Measurements from ENCODE around the gene AHDC1. TPM values are rescaled to one million over a fixed set of nuclear protein-coding genes. Genes with fewer than 3 reads are reported as not detected.

AHDC1 gene, protein sequence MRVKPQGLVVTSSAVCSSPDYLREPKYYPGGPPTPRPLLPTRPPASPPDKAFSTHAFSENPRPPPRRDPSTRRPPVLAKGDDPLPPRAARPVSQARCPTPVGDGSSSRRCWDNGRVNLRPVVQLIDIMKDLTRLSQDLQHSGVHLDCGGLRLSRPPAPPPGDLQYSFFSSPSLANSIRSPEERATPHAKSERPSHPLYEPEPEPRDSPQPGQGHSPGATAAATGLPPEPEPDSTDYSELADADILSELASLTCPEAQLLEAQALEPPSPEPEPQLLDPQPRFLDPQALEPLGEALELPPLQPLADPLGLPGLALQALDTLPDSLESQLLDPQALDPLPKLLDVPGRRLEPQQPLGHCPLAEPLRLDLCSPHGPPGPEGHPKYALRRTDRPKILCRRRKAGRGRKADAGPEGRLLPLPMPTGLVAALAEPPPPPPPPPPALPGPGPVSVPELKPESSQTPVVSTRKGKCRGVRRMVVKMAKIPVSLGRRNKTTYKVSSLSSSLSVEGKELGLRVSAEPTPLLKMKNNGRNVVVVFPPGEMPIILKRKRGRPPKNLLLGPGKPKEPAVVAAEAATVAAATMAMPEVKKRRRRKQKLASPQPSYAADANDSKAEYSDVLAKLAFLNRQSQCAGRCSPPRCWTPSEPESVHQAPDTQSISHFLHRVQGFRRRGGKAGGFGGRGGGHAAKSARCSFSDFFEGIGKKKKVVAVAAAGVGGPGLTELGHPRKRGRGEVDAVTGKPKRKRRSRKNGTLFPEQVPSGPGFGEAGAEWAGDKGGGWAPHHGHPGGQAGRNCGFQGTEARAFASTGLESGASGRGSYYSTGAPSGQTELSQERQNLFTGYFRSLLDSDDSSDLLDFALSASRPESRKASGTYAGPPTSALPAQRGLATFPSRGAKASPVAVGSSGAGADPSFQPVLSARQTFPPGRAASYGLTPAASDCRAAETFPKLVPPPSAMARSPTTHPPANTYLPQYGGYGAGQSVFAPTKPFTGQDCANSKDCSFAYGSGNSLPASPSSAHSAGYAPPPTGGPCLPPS (N-terminal part only)
- 5.3 and 18.4 TPM in 2 replicates for polyA plus RNA-seq
- 28.0 and 30.7 TPM in 2 replicates for polyA minus RNA-seq

DNA sequence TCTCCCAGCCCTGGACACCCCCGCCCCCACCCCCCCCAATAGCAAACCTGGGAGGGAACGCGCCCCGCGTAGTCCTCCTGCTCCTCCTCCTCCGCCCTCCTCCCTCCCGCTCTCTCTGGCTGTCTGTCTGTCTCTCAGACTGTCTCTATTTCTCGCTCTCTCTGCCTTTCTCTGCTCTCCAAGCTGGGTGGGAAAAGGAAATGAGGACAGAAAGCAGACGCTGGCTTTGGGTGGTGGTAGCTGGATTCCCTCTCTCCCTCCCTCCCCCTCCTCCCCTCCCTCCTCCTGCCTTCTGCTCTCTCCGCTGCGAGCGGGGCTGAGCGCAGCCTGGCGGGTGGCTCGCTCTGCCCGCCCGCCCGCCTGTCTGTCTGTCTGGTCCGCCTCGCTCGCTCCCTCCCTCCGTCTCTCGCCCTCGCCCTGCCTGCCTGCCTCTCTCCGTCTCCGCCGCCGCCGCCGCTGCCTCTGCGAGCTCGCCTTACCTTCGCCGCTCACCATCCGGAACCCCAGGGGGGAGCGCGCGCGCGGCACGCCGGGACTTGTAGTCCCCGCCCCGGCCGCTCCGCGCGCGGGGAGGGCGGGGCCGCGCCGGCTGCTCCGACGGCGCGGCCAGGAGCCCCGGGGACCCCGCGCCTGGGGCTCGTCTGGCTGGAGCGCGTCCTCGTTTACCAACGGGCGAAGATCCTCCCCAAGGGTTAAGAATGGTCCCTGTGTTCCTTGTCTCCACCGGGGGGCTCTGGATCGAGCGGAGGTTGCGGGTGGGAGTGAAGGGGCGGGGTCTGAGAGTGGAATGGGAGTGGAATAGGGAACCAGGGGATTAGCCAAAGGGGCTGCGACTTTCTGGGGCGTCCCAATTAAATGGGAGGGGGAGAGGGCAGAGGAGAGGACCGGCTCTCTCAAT, at the start of gene AHDC1:
Gene AHDC1, minus strand, starts transcription at position 464 of the 898 bp plus-strand sequence. CDS start 52,029 bp downstream, outside the sequence.
- Histone ChIP-seq H3K9me2 (ENCODE audit: insufficient read depth, low read length) (no peaks in the 10 kb centered on the region), H3F3A (ENCODE audit: insufficient read depth, low read length, poor library complexity, severe bottlenecking) (no peaks in the 10 kb centered on the region), H4K20me1 (ENCODE audit: insufficient read depth) (peaks cover 39% of the 10 kb centered on the region), H3K27me3 (ENCODE audit: insufficient read depth, low read depth, low read length) (no peaks in the 10 kb centered on the region), H3K4me2 (ENCODE audit: low read length) (no peak within 1 kb of the TSS), H3K79me2 (replicated peaks; ENCODE audit: insufficient read depth, low read length) (peaks cover 52% of the 10 kb centered on the region), H3K9me3 (ENCODE audit: low read length) (no peaks in the 10 kb centered on the region), H3K9ac (ENCODE audit: low read length) (peak within 1 kb of the TSS; percentile 96), H3K4me3 (ENCODE audit: low read length) (peak within 1 kb of the TSS; percentile 97), H3K36me3 (ENCODE audit: insufficient read depth, low read length) (no peaks in the 10 kb centered on the region), H3K27ac (ENCODE audit: low read length) (peak within 1 kb of the TSS; percentile 90), H2AFZ (ENCODE audit: low read depth, low read length) (peak within 1 kb of the TSS; percentile 5)
- TF ChIP-seq CTCF (IDR thresholded peaks at IDR 0.05; ENCODE audit: poor library complexity, severe bottlenecking) (peak; percentile 41), MXI1 (conservative IDR thresholded peaks at IDR 0.05; ENCODE audit: poor library complexity, severe bottlenecking) (peak; percentile 65), EZH2 (IDR thresholded peaks at IDR 0.05; ENCODE audit: borderline replicate concordance, insufficient read depth, low read length, poor library complexity, severe bottlenecking) (no peak), SMC3 (conservative IDR thresholded peaks at IDR 0.05; ENCODE audit: poor library complexity) (peak; percentile 66), POLR2AphosphoS5 (IDR thresholded peaks at IDR 0.05) (peak; percentile 99), EP300 (conservative IDR thresholded peaks at IDR 0.05; ENCODE audit: poor library complexity, severe bottlenecking) (peak; percentile 55), RAD21 (conservative IDR thresholded peaks at IDR 0.05) (peak; percentile 57), TAF1 (IDR thresholded peaks at IDR 0.05; ENCODE audit: low read depth) (peak; percentile 85)
- TF ChIP-seq, protein P1, sequence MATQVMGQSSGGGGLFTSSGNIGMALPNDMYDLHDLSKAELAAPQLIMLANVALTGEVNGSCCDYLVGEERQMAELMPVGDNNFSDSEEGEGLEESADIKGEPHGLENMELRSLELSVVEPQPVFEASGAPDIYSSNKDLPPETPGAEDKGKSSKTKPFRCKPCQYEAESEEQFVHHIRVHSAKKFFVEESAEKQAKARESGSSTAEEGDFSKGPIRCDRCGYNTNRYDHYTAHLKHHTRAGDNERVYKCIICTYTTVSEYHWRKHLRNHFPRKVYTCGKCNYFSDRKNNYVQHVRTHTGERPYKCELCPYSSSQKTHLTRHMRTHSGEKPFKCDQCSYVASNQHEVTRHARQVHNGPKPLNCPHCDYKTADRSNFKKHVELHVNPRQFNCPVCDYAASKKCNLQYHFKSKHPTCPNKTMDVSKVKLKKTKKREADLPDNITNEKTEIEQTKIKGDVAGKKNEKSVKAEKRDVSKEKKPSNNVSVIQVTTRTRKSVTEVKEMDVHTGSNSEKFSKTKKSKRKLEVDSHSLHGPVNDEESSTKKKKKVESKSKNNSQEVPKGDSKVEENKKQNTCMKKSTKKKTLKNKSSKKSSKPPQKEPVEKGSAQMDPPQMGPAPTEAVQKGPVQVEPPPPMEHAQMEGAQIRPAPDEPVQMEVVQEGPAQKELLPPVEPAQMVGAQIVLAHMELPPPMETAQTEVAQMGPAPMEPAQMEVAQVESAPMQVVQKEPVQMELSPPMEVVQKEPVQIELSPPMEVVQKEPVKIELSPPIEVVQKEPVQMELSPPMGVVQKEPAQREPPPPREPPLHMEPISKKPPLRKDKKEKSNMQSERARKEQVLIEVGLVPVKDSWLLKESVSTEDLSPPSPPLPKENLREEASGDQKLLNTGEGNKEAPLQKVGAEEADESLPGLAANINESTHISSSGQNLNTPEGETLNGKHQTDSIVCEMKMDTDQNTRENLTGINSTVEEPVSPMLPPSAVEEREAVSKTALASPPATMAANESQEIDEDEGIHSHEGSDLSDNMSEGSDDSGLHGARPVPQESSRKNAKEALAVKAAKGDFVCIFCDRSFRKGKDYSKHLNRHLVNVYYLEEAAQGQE (IDR thresholded peaks at IDR 0.05; ENCODE audit: borderline replicate concordance) = peak; percentile 80

Measured in neural cell (in vitro differentiated cells).